SK-N-SH (cell line): ENCODE measurements around the gene GOLGA5. TPM values are rescaled to one million over a fixed set of nuclear protein-coding genes. Genes with fewer than 3 reads are reported as not detected.

Source experiments
- CTCF ChIA-PET: fragments of 300-600, 350-600 bp; formaldehyde crosslinking; extraction: SDS; loops from one replicate; lab custom pipeline; 2021; lab: Yijun Ruan, JAX
- POLR2A ChIA-PET: fragments of 350-600 bp; sonication (Branson Sonifier 250); formaldehyde crosslinking; extraction: SDS; loops from one replicate; lab custom pipeline; 2020; ENCODE audit warnings: antibody characterized with exemption, inconsistent platforms; lab: Yijun Ruan, JAX
- DNase-seq: peaks from one replicate; pipeline ENCODE4 v3.0.0; 2012
- H2AFZ ChIP-seq: fragments of 200-600 bp; sonication (generic); 2 replicates; pipeline ENCODE4 v1.8.1; 2016; ENCODE audit warnings: antibody characterized with exemption, mild to moderate bottlenecking, low read depth
- H3F3A ChIP-seq: fragments of 200-600 bp; sonication (generic); replicated peaks from 2 replicates; pipeline ENCODE3; 2016; ENCODE audit warnings: antibody characterized with exemption, mild to moderate bottlenecking; ENCODE audit not compliant: insufficient read depth
- H3K27ac ChIP-seq, 2 experiments: fragments of 200-500 bp in 1 of 2; fragments of 200-600 bp in 1 of 2; sonication (Bioruptor generic) in 1 of 2; sonication (generic), shearing (Covaris generic) in 1 of 2; 2 replicates each; pipeline versions ENCODE4 v1.5.1 to v1.6.1; 2014 to 2016; ENCODE audit warnings: low read depth in 2 of 2, inconsistent platforms in 1 of 2, low read length in 1 of 2, mild to moderate bottlenecking in 1 of 2, mixed read lengths in 1 of 2
- H3K27me3 ChIP-seq: fragments of 200-600 bp; sonication (generic), shearing (Covaris generic); 2 replicates; pipeline ENCODE4 v1.6.1; 2016; ENCODE audit warnings: mixed run types; ENCODE audit not compliant: insufficient read depth
- H3K36me3 ChIP-seq, 2 experiments: fragments of 200-500 bp in 1 of 2; fragments of 200-600 bp in 1 of 2; sonication (Bioruptor generic) in 1 of 2; sonication (generic) in 1 of 2; replicated peaks in 1 of 2; 2 replicates each; pipeline versions ENCODE3 to v1.5.1; 2014 to 2016; ENCODE audit warnings: low read length in 1 of 2, mild to moderate bottlenecking in 1 of 2; ENCODE audit not compliant: insufficient read depth in 2 of 2, control insufficient read depth in 1 of 2
- H3K4me1 ChIP-seq, 2 experiments: fragments of 200-500 bp in 1 of 2; fragments of 200-600 bp in 1 of 2; sonication (Bioruptor generic) in 1 of 2; sonication (generic), shearing (Covaris generic) in 1 of 2; 2 replicates each; pipeline versions ENCODE4 v1.5.1 to v1.6.1; 2014 to 2016; ENCODE audit warnings: low read depth in 1 of 2, low read length in 1 of 2, mixed run types in 1 of 2; ENCODE audit not compliant: insufficient read depth in 2 of 2, control insufficient read depth in 1 of 2
- H3K4me2 ChIP-seq: fragments of 200-600 bp; sonication (generic), shearing (Covaris generic); 2 replicates; pipeline ENCODE4 v1.6.1; 2017; ENCODE audit warnings: mixed run types
- H3K4me3 ChIP-seq, 2 experiments: fragments of 200-500 bp in 1 of 2; fragments of 200-600 bp in 1 of 2; sonication (Bioruptor generic) in 1 of 2; sonication (generic), shearing (Covaris generic) in 1 of 2; 2 replicates each; pipeline versions ENCODE4 v1.5.1 to v1.8.1; 2014 to 2016; ENCODE audit warnings: low read depth in 2 of 2, inconsistent platforms in 1 of 2, low read length in 1 of 2, mild to moderate bottlenecking in 1 of 2, mixed read lengths in 1 of 2, moderate library complexity in 1 of 2
- H3K79me2 ChIP-seq: fragments of 200-600 bp; sonication (generic); 2 replicates; pipeline ENCODE4 v1.8.1; 2017; ENCODE audit warnings: mild to moderate bottlenecking; ENCODE audit not compliant: insufficient read depth
- H3K9ac ChIP-seq: fragments of 200-600 bp; sonication (generic); 2 replicates; pipeline ENCODE4 v1.6.1; 2017; ENCODE audit warnings: mixed run types
- H3K9me2 ChIP-seq: fragments of 200-600 bp; sonication (generic); 2 replicates; pipeline ENCODE4 v1.6.1; 2017; ENCODE audit warnings: mixed run types
- H3K9me3 ChIP-seq: fragments of 200-600 bp; sonication (generic); 2 replicates; pipeline ENCODE4 v1.6.1; 2017; ENCODE audit warnings: mixed run types, mild to moderate bottlenecking, moderate library complexity
- H4K20me1 ChIP-seq: fragments of 200-600 bp; sonication (generic); 2 replicates; pipeline ENCODE4 v1.6.1; 2017; ENCODE audit warnings: mild to moderate bottlenecking, mixed run types; ENCODE audit not compliant: insufficient read depth
- CHD2 ChIP-seq: fragments of 150-350 bp; IDR thresholded peaks from 2 replicates; pipeline ENCODE4 v1.6.1; 2018; ENCODE audit warnings: low read length; ENCODE audit not compliant: partially characterized antibody
- CTCF ChIP-seq: fragments of 200-600 bp; sonication (generic); IDR thresholded peaks from 2 replicates; pipeline ENCODE4 v1.6.1; 2017; ENCODE audit warnings: antibody characterized with exemption, mild to moderate bottlenecking, moderate library complexity
- FOSL2 ChIP-seq: IDR thresholded peaks from 2 replicates; pipeline ENCODE4 v1.4.0; 2012; ENCODE audit warnings: low read depth, mild to moderate bottlenecking, moderate library complexity, borderline replicate concordance
- GATA2 ChIP-seq: sonication (generic); formaldehyde crosslinking; IDR thresholded peaks from 2 replicates; pipeline ENCODE4 v1.5.0; 2020; ENCODE audit warnings: mild to moderate bottlenecking, missing genetic modification reagents
- NRF1 ChIP-seq: IDR thresholded peaks from 2 replicates; pipeline ENCODE4 v1.6.1; 2012; ENCODE audit warnings: low read depth, mild to moderate bottlenecking, low read length
- PBX3 ChIP-seq: IDR thresholded peaks from 2 replicates; pipeline ENCODE4; 2012
- RCOR1 ChIP-seq: fragments of 150-350 bp; IDR thresholded peaks from 2 replicates; pipeline ENCODE4 v1.6.1; 2017; ENCODE audit warnings: antibody characterized with exemption, low read length
- RFX5 ChIP-seq: IDR thresholded peaks from 2 replicates; pipeline ENCODE4 v1.6.1; 2012; ENCODE audit warnings: mild to moderate bottlenecking, improper control_type of control experiment, low read length
- SMC3 ChIP-seq: IDR thresholded peaks from 2 replicates; pipeline ENCODE4 v1.6.1; 2012; ENCODE audit warnings: low read depth, low read length, improper control_type of control experiment
- USF2 ChIP-seq: fragments of 150-350 bp; IDR thresholded peaks from 2 replicates; pipeline ENCODE4 v1.6.1; 2017; ENCODE audit warnings: antibody characterized with exemption, low read length, low read depth, borderline replicate concordance
- WGBS: methylation state at CpG from one replicate; pipeline ENCODE4 v1.1.6; 2017; ENCODE audit warnings: low lambda C conversion rate; 5-methylcytosine and 5-hydroxymethylcytosine counted together
- polyA plus RNA-seq, 3 experiments: library from polyadenylated mRNA; depleted of rRNA; stranded (reverse); fragments of >200 nt; gene quantifications; 2 replicates each; pipeline ENCODE4 v1.2.3, GENCODE V29; 2012
- TF ChIP-seq, protein P1 (sequence below): fragments of 150-350 bp; IDR thresholded peaks from 2 replicates; pipeline ENCODE4 v1.6.1; 2016; ENCODE audit warnings: mild to moderate bottlenecking, low read depth, low read length
- TF ChIP-seq, protein P2 (sequence below): IDR thresholded peaks from 2 replicates; pipeline ENCODE4 v1.4.0; 2012; ENCODE audit warnings: low read depth, borderline replicate concordance

GOLGA5 gene
- polyA plus RNA-seq, 1 of the 3 experiments (the other 2 are of a cell fraction): 25.6 TPM

GRCh38 chr14:92866901-92867865, 73.1 kb downstream of the GOLGA5 start (continued):
- TF ChIP-seq CHD2: no peak
- TF ChIP-seq SMC3: no peak
- TF ChIP-seq, protein P1, sequence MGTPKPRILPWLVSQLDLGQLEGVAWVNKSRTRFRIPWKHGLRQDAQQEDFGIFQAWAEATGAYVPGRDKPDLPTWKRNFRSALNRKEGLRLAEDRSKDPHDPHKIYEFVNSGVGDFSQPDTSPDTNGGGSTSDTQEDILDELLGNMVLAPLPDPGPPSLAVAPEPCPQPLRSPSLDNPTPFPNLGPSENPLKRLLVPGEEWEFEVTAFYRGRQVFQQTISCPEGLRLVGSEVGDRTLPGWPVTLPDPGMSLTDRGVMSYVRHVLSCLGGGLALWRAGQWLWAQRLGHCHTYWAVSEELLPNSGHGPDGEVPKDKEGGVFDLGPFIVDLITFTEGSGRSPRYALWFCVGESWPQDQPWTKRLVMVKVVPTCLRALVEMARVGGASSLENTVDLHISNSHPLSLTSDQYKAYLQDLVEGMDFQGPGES: no peak

DNA sequence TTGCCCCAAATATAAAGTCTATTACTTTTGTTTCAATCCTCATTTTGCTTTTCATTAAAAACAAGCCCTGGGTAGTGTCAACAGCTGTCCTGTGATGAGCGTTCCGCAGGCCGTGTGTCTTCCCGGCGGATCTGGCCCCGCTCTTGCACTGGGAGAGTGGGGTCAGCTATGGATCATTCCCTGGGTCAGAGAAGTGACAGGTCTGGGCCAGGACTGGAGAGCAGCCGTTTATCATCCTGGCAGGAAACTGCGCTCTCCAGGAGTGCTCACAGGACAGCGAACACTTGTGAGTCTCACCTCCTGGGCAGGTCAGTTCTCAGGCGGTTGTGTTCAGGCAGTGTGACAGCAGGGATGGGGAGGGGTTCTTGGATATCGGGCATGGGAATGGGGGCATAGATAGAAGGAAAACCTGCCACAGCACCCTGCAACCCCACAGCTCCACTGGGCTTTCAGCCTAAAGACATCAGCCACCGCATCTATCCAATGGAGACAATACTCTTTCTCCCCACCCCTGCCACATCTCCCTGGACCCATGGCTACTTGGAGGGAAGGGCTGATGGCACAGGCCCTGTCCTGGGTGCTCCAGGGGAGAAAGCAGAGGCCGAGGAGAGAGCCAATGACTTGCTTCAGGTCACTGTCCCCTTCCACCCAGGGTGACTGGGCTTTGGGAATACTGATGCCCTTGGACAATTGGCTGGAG, 81.0 kb downstream of the GOLGA5 start:
- no peak overlapping the region for H3K4me3 ChIP-seq
- H2AFZ ChIP-seq: no peak overlapping the region
- no peaks in the 10 kb centered on the region for H3K9me3 ChIP-seq
- WGBS: 74% methylated on average over 12 of the region's 13 CpGs
- TF ChIP-seq FOSL2 (no peak), NRF1 (no peak), SMC3 (no peak)
- H3K79me2 ChIP-seq: no peaks in the 10 kb centered on the region
- no peak overlapping the region for H3K9ac ChIP-seq
- CTCF ChIA-PET: no interaction called here
- POLR2A ChIA-PET: interaction anchor here (0.8 kb wide), 1 partner anchor 57 kb away, joined by 3 read pairs; no protein-coding TSS in a partner anchor
- peaks cover 0 to 10% of the 10 kb centered on the region in 2 experiments; a peak in 1 of 4 replicates for H3K4me1 ChIP-seq
- no peaks in the 10 kb centered on the region for H3K9me2 ChIP-seq
- no peaks in the 10 kb centered on the region for H3F3A ChIP-seq
- no peak overlapping the region for H3K27ac ChIP-seq
- H4K20me1 ChIP-seq: no peaks in the 10 kb centered on the region
- no peak for DNase-seq
- H3K36me3 ChIP-seq: no peaks in the 10 kb centered on the region
- H3K4me2 ChIP-seq: no peak overlapping the region
- H3K27me3 ChIP-seq: peaks cover 17% of the 10 kb centered on the region; the same call in 1 of the 2 replicates

DNA sequence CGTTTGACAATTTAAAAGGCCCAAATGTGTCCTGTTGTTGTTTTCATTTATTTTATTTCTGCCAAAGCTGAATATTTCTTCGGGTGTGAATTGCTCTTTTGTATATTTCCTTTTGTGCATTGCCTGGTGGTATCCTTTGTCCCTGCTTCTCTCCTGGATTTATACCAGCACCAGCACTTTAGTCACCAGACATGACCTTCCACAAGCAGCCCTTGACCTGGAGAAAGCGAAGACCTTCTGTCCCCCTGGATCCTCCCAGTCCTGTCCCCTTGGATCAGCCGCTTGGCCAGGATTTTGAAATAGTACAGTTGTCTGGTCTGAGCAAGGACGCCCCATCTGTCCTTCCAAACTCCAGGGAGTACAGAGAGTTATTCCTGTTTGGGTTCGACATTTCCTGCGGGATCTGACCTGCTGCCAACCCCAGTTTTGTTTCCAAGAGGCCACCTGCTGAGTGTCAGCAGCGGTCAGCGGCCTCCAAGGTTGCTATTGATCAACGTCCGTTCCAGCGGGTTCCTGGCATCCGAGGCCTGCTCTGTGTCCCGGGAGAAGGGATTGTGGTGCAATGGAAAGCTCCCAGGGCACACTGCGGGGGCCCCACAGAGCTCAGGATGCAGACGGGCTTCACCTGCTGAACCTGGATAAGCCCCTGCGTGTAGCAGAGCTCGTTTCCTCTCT, 83.8 kb downstream of the GOLGA5 start:
- H3K9ac ChIP-seq: no peak overlapping the region
- H2AFZ ChIP-seq: no peak overlapping the region
- no peak for DNase-seq
- H3K9me2 ChIP-seq: no peaks in the 10 kb centered on the region
- no peaks in the 10 kb centered on the region for H4K20me1 ChIP-seq
- no peak for TF ChIP-seq USF2
- TF ChIP-seq CTCF: no peak
- no peak for TF ChIP-seq RCOR1
- TF ChIP-seq, protein P2, sequence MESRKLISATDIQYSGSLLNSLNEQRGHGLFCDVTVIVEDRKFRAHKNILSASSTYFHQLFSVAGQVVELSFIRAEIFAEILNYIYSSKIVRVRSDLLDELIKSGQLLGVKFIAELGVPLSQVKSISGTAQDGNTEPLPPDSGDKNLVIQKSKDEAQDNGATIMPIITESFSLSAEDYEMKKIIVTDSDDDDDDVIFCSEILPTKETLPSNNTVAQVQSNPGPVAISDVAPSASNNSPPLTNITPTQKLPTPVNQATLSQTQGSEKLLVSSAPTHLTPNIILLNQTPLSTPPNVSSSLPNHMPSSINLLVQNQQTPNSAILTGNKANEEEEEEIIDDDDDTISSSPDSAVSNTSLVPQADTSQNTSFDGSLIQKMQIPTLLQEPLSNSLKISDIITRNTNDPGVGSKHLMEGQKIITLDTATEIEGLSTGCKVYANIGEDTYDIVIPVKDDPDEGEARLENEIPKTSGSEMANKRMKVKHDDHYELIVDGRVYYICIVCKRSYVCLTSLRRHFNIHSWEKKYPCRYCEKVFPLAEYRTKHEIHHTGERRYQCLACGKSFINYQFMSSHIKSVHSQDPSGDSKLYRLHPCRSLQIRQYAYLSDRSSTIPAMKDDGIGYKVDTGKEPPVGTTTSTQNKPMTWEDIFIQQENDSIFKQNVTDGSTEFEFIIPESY: no peak
- TF ChIP-seq GATA2 (CRISPR knock-in tag): no peak
- TF ChIP-seq PBX3: no peak
- no peak for TF ChIP-seq RFX5
- H3K27me3 ChIP-seq: peaks cover 17% of the 10 kb centered on the region; the same call in 1 of the 2 replicates
- POLR2A ChIA-PET: interaction anchor here (1.2 kb wide), 1 partner anchor 58 kb away, joined by 6 read pairs; no protein-coding TSS in a partner anchor
- no peaks in the 10 kb centered on the region for H3K79me2 ChIP-seq
- no peak overlapping the region for H3K4me3 ChIP-seq
- no peaks in the 10 kb centered on the region for H3F3A ChIP-seq
- no peaks in the 10 kb centered on the region for H3K9me3 ChIP-seq
- CTCF ChIA-PET: interaction anchor here (0.7 to 2.0 kb wide), 2 partner anchors 26 to 52 kb away, joined by 3 to 4 read pairs; no protein-coding TSS in a partner anchor
- H3K27ac ChIP-seq: no peak overlapping the region
- no peak overlapping the region for H3K4me2 ChIP-seq
- H3K36me3 ChIP-seq: no peaks in the 10 kb centered on the region
- WGBS: 54% methylated on average over 17 of the region's 18 CpGs
- H3K4me1 ChIP-seq: peaks cover 0 to 24% of the 10 kb centered on the region in 2 experiments; a peak in 1 of 4 replicates
